H1 (cell line): ENCODE measurements around the gene PSD. TPM values are rescaled to one million over a fixed set of nuclear protein-coding genes. Genes with fewer than 3 reads are reported as not detected.

Source experiments
- CTCF ChIA-PET: fragments of 300-600 bp; sonication (Branson Sonifier 250); formaldehyde crosslinking; loops from one replicate; lab custom pipeline; 2021; ENCODE audit not compliant: partially characterized antibody; lab: Charles Lee
- POLR2A ChIA-PET: fragments of 300-600 bp; sonication (Branson Sonifier 250); formaldehyde crosslinking; loops from one replicate; lab custom pipeline; 2021; ENCODE audit warnings: inconsistent platforms; ENCODE audit not compliant: partially characterized antibody; lab: Charles Lee
- DNase-seq, 2 experiments: peaks; one replicate each; pipeline versions ENCODE4 v3.0.0 to v3.0.0-alpha.2; 2010 to 2022; ENCODE audit warnings: low spot score in 2 of 2, low read depth in 1 of 2, mixed read lengths in 1 of 2
- FAIRE-seq: peaks from 2 replicates; lab custom pipeline; 2011; peaks lifted over from hg19 to GRCh38; lab: Jason Lieb, UNC
- H2AFZ ChIP-seq: 2 replicates; pipeline ENCODE4 v1.8.1; 2012; ENCODE audit warnings: low read length, inconsistent platforms
- H2AK5ac ChIP-seq: 2 replicates; pipeline ENCODE4 v1.6.1; 2013; ENCODE audit warnings: low read depth, low read length
- H2BK120ac ChIP-seq: replicated peaks from 2 replicates; pipeline ENCODE3; 2013; ENCODE audit warnings: low read depth, low read length, inconsistent platforms
- H2BK12ac ChIP-seq: 2 replicates; pipeline ENCODE4 v1.6.1; 2013; ENCODE audit warnings: low read depth, low read length
- H2BK15ac ChIP-seq: 2 replicates; pipeline ENCODE4 v1.6.1; 2013; ENCODE audit warnings: low read length
- H2BK20ac ChIP-seq: 2 replicates; pipeline ENCODE4 v1.6.1; 2013; ENCODE audit warnings: low read length
- H2BK5ac ChIP-seq: 2 replicates; pipeline ENCODE4 v1.6.1; 2013; ENCODE audit warnings: low read depth, low read length
- H3K14ac ChIP-seq: 2 replicates; pipeline ENCODE4 v1.6.1; 2013; ENCODE audit warnings: inconsistent platforms; ENCODE audit not compliant: insufficient read length
- H3K18ac ChIP-seq: 2 replicates; pipeline ENCODE4 v1.6.1; 2013; ENCODE audit warnings: low read length; ENCODE audit errors: extremely low read depth
- H3K23ac ChIP-seq: 2 replicates; pipeline ENCODE4 v1.6.1; 2013; ENCODE audit warnings: inconsistent platforms; ENCODE audit not compliant: insufficient read length
- H3K23me2 ChIP-seq: 2 replicates; pipeline ENCODE4 v1.6.1; 2013; ENCODE audit warnings: low read depth, low read length
- H3K27ac ChIP-seq: 2 replicates; pipeline ENCODE4 v1.6.1; 2011; ENCODE audit warnings: low read depth, low read length, inconsistent platforms
- H3K27me3 ChIP-seq, 4 experiments: replicated peaks in 1 of 4; 1 replicate in 1 of 4; 2 replicates in 3 of 4; pipeline versions ENCODE4 v1.6.1 to v1.8.1; 2011 to 2013; ENCODE audit warnings: low read length in 3 of 4, mild to moderate bottlenecking in 3 of 4, inconsistent platforms in 2 of 4, mixed read lengths in 2 of 4, moderate library complexity in 1 of 4; ENCODE audit not compliant: control insufficient read depth in 3 of 4, insufficient read depth in 3 of 4; ENCODE audit errors: extremely low read depth in 1 of 4
- H3K36me3 ChIP-seq, 4 experiments: 2 replicates each; pipeline versions ENCODE4 v1.6.1 to v1.8.1; 2011 to 2013; ENCODE audit warnings: mild to moderate bottlenecking in 4 of 4, low read length in 3 of 4, moderate library complexity in 2 of 4, control low read depth in 1 of 4, inconsistent platforms in 1 of 4; ENCODE audit not compliant: insufficient read depth in 4 of 4, control insufficient read depth in 2 of 4
- H3K4ac ChIP-seq: replicated peaks from 2 replicates; pipeline ENCODE3; 2013; ENCODE audit warnings: low read length, low read depth, mixed read lengths, inconsistent platforms; ENCODE audit not compliant: insufficient read length
- H3K4me1 ChIP-seq, 4 experiments: replicated peaks in 1 of 4; 1 replicate in 1 of 4; 2 replicates in 3 of 4; pipeline versions ENCODE4 v1.6.1 to v1.8.1; 2011 to 2013; ENCODE audit warnings: low read length in 3 of 4, inconsistent platforms in 2 of 4, mixed read lengths in 1 of 4; ENCODE audit not compliant: insufficient read depth in 4 of 4, control insufficient read depth in 3 of 4
- H3K4me2 ChIP-seq, 2 experiments: 2 replicates each; pipeline versions ENCODE4 v1.6.1 to v1.8.1; 2011 to 2013; ENCODE audit warnings: low read depth in 2 of 2, low read length in 2 of 2, control low read depth in 1 of 2, inconsistent platforms in 1 of 2, mild to moderate bottlenecking in 1 of 2; ENCODE audit not compliant: insufficient read depth in 1 of 2
- H3K4me3 ChIP-seq, 4 experiments: fragments of 200-600, 300-600 bp in 1 of 4; sonication (generic), shearing (Covaris generic), sonication (Bioruptor Twin) in 1 of 4; 2 replicates each; pipeline versions ENCODE4 v1.5.1 to v1.8.1; 2011 to 2016; ENCODE audit warnings: low read length in 4 of 4, low read depth in 3 of 4, control low read depth in 2 of 4, inconsistent platforms in 2 of 4, mild to moderate bottlenecking in 2 of 4, mixed read lengths in 1 of 4, moderate library complexity in 1 of 4; ENCODE audit not compliant: insufficient read depth in 2 of 4; ENCODE audit errors: extremely low read depth in 1 of 4
- H3K56ac ChIP-seq: replicated peaks from 2 replicates; pipeline ENCODE3; 2013; ENCODE audit warnings: low read depth, mild to moderate bottlenecking, mixed read lengths, low read length, inconsistent platforms; ENCODE audit not compliant: insufficient read length
- H3K79me1 ChIP-seq: 2 replicates; pipeline ENCODE4 v1.6.1; 2013; ENCODE audit warnings: low read depth, low read length, control low read depth
- H3K79me2 ChIP-seq, 2 experiments: 2 replicates each; pipeline versions ENCODE4 v1.6.1 to v1.8.1; 2012 to 2013; ENCODE audit warnings: low read length in 2 of 2, mild to moderate bottlenecking in 2 of 2, inconsistent platforms in 1 of 2; ENCODE audit not compliant: insufficient read depth in 2 of 2, control insufficient read depth in 1 of 2
- H3K9ac ChIP-seq, 4 experiments: replicated peaks in 1 of 4; 1 replicate in 1 of 4; 2 replicates in 3 of 4; pipeline versions ENCODE4 v1.6.1 to v1.8.1; 2011 to 2013; ENCODE audit warnings: low read depth in 3 of 4, low read length in 3 of 4, control low read depth in 2 of 4, mild to moderate bottlenecking in 2 of 4, moderate library complexity in 2 of 4, inconsistent platforms in 1 of 4; ENCODE audit errors: extremely low read depth in 1 of 4
- H3K9me3 ChIP-seq, 2 experiments: 2 replicates each; pipeline versions ENCODE4 v1.6.1 to v1.8.1; 2012 to 2013; ENCODE audit warnings: mild to moderate bottlenecking in 2 of 2, moderate library complexity in 2 of 2, control low read depth in 1 of 2, inconsistent platforms in 1 of 2, low read depth in 1 of 2, low read length in 1 of 2, mixed read lengths in 1 of 2; ENCODE audit not compliant: insufficient read depth in 2 of 2
- H4K20me1 ChIP-seq, 2 experiments: replicated peaks in 1 of 2; 2 replicates each; pipeline versions ENCODE3 to v1.8.1; 2011 to 2013; ENCODE audit warnings: inconsistent platforms in 2 of 2, low read length in 2 of 2, mild to moderate bottlenecking in 1 of 2; ENCODE audit not compliant: insufficient read depth in 2 of 2, control insufficient read depth in 1 of 2
- H4K5ac ChIP-seq: 2 replicates; pipeline ENCODE4 v1.6.1; 2013; ENCODE audit warnings: low read length, low read depth, mixed read lengths, inconsistent platforms; ENCODE audit not compliant: insufficient read length
- H4K8ac ChIP-seq: 2 replicates; pipeline ENCODE4 v1.8.0; 2013; ENCODE audit warnings: mild to moderate bottlenecking, moderate library complexity, low read length, inconsistent platforms; ENCODE audit not compliant: insufficient read depth; ENCODE audit errors: extremely low read depth
- H4K91ac ChIP-seq: replicated peaks from 2 replicates; pipeline ENCODE3; 2013; ENCODE audit warnings: low read length, mixed read lengths, inconsistent platforms; ENCODE audit not compliant: insufficient read length
- KDM4A ChIP-seq: IDR thresholded peaks from one replicate; pipeline ENCODE4 v1.7.1; 2012; ENCODE audit warnings: low read depth, mild to moderate bottlenecking, moderate library complexity, low read length, inconsistent platforms; ENCODE audit not compliant: severe bottlenecking
- PHF8 ChIP-seq: fragments of 200-600 bp; sonication (generic); conservative IDR thresholded peaks from 2 replicates; pipeline ENCODE4 v1.7.1; 2012; ENCODE audit warnings: low read depth, mild to moderate bottlenecking, inconsistent platforms, low read length, moderate library complexity
- POLR2A ChIP-seq, 2 experiments: IDR thresholded peaks; 1 replicate in 1 of 2; 2 replicates in 1 of 2; pipeline ENCODE4 v1.6.1; 2011; ENCODE audit warnings: low read depth in 2 of 2, low read length in 2 of 2, mild to moderate bottlenecking in 2 of 2; ENCODE audit errors: control extremely low read depth in 1 of 2
- POLR2AphosphoS5 ChIP-seq: IDR thresholded peaks from 2 replicates; pipeline ENCODE4 v1.6.1; 2011; ENCODE audit warnings: low read depth, low read length
- SAP30 ChIP-seq: fragments of 300-600 bp; sonication (generic); IDR thresholded peaks from 2 replicates; pipeline ENCODE4 v1.7.1; 2012; ENCODE audit warnings: low read length, moderate library complexity, mild to moderate bottlenecking, inconsistent platforms; ENCODE audit not compliant: insufficient read depth, insufficient replicate concordance
- SIRT6 ChIP-seq: IDR thresholded peaks from one replicate; pipeline ENCODE4 v1.7.1; 2012; ENCODE audit warnings: low read length, inconsistent platforms
- WGBS, 2 experiments: shearing (Covaris generic) in 1 of 2; methylation state at CpG; one replicate each; pipeline versions ENCODE4 v1.1.6 to v1.1.7; 2013 to 2015; ENCODE audit warnings: low lambda C conversion rate in 2 of 2, mixed read lengths in 2 of 2, inconsistent platforms in 1 of 2, low coverage in 1 of 2, missing lambda C conversion rate in 1 of 2; ENCODE audit not compliant: insufficient replicate concordance in 2 of 2, insufficient coverage in 1 of 2, insufficient read length in 1 of 2; ENCODE audit errors: extremely low coverage in 1 of 2, missing lambda C conversion rate in 1 of 2; 5-methylcytosine and 5-hydroxymethylcytosine counted together
- polyA plus RNA-seq, 7 experiments: library from polyadenylated mRNA; depleted of rRNA in 3 of 7; stranded (reverse) in 5 of 7; unstranded in 2 of 7; fragments of >200 nt in 5 of 7; fragments of 200-250 nt in 2 of 7; gene quantifications; 1 replicate in 5 of 7; 2 replicates in 1 of 7; 4 replicates in 1 of 7; pipeline versions ENCODE4 v1.2.1 to v1.2.3, GENCODE V29; 2011 to 2013; ENCODE audit warnings: missing spikeins in 2 of 7, mixed read lengths in 2 of 7
- total RNA-seq: library from RNA; stranded (reverse); fragmentation: NEBNext Ultra II Directional; extraction: Animal tissue kit (Norgen Biotek cat#: 25700); gene quantifications from 2 replicates; pipeline ENCODE4 v1.2.1, GENCODE V29; 2021

The PSD gene
- total and polyA plus RNA-seq, 2 of the 8 experiments (the other 6 are each of a cell fraction or from before 2014, with no cell fraction given), result 5.4 to 6.0 TPM

DNA sequence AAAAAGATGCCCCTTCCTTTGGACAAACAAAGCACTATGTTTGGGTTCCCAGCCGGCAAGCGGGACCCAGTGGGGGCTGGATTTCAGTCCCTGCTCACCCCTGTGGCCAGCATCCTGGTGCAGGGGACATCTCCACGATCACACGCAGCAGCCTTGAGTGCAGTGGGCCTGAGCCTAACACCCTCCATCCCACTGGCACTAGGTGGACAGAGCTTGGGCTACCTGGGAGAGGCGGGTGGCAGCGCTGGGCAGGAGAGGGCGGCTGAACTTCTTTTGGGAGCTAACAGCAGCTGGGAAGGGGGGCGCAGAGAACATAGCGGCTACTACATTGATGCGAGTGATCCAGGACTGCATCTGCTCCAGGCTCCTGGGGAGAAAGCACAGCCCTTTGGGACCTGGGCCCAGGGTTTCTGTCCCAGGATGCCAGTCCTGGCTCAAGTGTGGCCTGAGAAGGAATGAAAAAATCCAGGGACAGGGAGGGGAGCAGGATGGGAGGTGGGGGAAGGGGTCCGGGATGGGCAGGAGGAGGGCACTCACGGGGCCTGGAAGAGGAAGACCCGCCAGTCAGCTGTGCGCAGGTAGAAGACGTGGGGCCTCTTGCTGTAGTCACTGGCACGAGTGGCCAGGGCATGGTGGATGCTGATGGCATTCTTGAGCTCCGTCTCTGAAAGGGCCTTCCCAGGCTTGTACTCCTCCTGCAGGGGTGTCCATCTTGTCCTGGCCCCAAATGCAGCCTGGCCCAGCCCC, 14.1 kb downstream of the PSD start:
- Histone ChIP-seq H3K27me3 (peaks cover 8 to 27% (median 22%) of the 10 kb centered on the region in 4 experiments), H3K27ac (no peak overlapping the region), H2BK12ac (no peak overlapping the region), H2AFZ (no peak overlapping the region), H2BK20ac (no peak overlapping the region), H3K4me2 (no peak overlapping the region), H2BK120ac (no peak overlapping the region), H4K5ac (no peak overlapping the region), H3K4me3 (no peak overlapping the region), H3K56ac (no peak overlapping the region), H3K14ac (no peak overlapping the region), H4K20me1 (peaks cover 3 to 9% of the 10 kb centered on the region in 2 experiments), H2AK5ac (no peak overlapping the region), H3K9ac (no peak overlapping the region), H3K9me3 (no peaks in the 10 kb centered on the region), H2BK15ac (no peak overlapping the region), H4K91ac (no peak overlapping the region)
- no peak for FAIRE-seq
- POLR2A ChIA-PET, result interaction anchor here (0.8 to 5.9 kb wide), 10 partner anchors 10 to 253 kb away, joined by 3 to 33 read pairs (median 4); partner anchors contain the start of genes NFKB2 and NOLC1
- WGBS, 2 experiments, result 95% methylated on average over 11 of the region's 17 CpGs; no CpG with 5 or more reads in 1 of the 2 experiments
- TF ChIP-seq KDM4A (no peak), POLR2AphosphoS5 (0 out of 2 replicates have a peak, but pooled peaks have one; percentile 5), PHF8 (no peak), SIRT6 (no peak), SAP30 (no peak), POLR2A (IDR thresholded peaks at IDR 0.05; ENCODE audit: control extremely low read depth in 1 of 2, low read depth in 2 of 2, low read length in 2 of 2) (peak in 1 of 2 experiments; percentile 60; a peak in 1 of 3 replicates)
- TF ChIP-seq, all 59 proteins: peak for 2
- Histone ChIP-seq H3K4ac (no peak overlapping the region), H3K23ac (no peak overlapping the region), H3K79me1 (no peaks in the 10 kb centered on the region), H3K36me3 (peaks cover 2 to 13% (median 4%) of the 10 kb centered on the region in 4 experiments; a peak in 3 of 8 replicates), H3K23me2 (peaks cover 12% of the 10 kb centered on the region), H3K4me1 (peaks cover 2 to 15% (median 9%) of the 10 kb centered on the region in 4 experiments), H4K8ac (no peak overlapping the region; the same call in 1 of the 2 replicates), H3K79me2 (no peaks in the 10 kb centered on the region), H3K18ac (no peak overlapping the region), H2BK5ac (no peak overlapping the region)
- no peak for DNase-seq
- CTCF ChIA-PET, result interaction anchor here (0.5 to 16.4 kb wide), 22 partner anchors 9 to 266 kb away, joined by 3 to 357 read pairs (median 5); partner anchors contain the start of genes C10orf95, CUEDC2, ELOVL3 and FBXL15
